Mononuclear cell (primary cell): ENCODE data around the gene ZSWIM6. TPM values are rescaled to one million over a fixed set of nuclear protein-coding genes. Genes with fewer than 3 reads are reported as not detected.
"Not testable (repeated sequence)": the region's sequence is repeated elsewhere in the genome, so short reads cannot be mapped to it uniquely, and the experiment has no call there.

ENCODE experiments used
- H3K27me3 ChIP-seq: 2 replicates; pipeline ENCODE4 v1.6.0; 2011; ENCODE audit warnings: low read length, control low read depth; ENCODE audit not compliant: insufficient read depth
- H3K4me1 ChIP-seq: 2 replicates; pipeline ENCODE4 v1.5.1; 2011; ENCODE audit warnings: mild to moderate bottlenecking, low read length, control low read depth; ENCODE audit not compliant: insufficient read depth
- H3K4me3 ChIP-seq: 2 replicates; pipeline ENCODE4 v1.5.1; 2011; ENCODE audit warnings: mild to moderate bottlenecking, low read length, moderate library complexity
- H3K9me3 ChIP-seq: 2 replicates; pipeline ENCODE4 v1.5.1; 2011; ENCODE audit warnings: low read depth, mild to moderate bottlenecking, control low read depth, low read length
- total RNA-seq: library from RNA; depleted of rRNA; stranded (reverse); fragments of >200 nt; gene quantifications from one replicate; pipeline ENCODE4 v1.2.3, GENCODE V29; 2012

Gene ZSWIM6
- total RNA-seq, 1 donor: 4.9 TPM

DNA sequence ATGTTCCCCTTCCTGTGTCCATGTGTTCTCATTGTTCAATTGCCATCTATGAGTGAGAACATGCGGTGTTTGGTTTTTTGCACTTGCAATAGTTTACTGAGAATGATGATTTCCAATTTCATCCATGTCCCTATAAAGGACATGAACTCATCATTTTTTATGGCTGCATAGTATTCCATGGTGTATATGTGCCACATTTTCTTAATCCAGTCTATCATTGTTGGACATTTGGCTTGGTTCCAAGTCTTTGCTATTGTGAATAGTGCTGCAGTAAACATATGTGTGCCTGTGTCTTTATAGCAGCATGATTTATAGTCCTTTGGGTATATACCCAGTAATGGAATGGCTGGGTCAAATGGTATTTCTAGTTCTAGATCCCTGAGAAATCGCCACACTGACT lies 81.1 kb downstream of the ZSWIM6 start:
- H3K9me3 ChIP-seq, H3K4me3 ChIP-seq, H3K27me3 ChIP-seq: not testable (repeated sequence)
- peaks cover 29% of the 10 kb centered on the region for H3K4me1 ChIP-seq

- Histone ChIP-seq H3K9me3 (no peaks in the 10 kb centered on the region), H3K4me3 (no peak overlapping the region), H3K27me3 (no peaks in the 10 kb centered on the region), H3K4me1 (peaks cover 17% of the 10 kb centered on the region)
Observed at GRCh38 chr5:61414806-61415205, 82.7 kb downstream of the ZSWIM6 start.

DNA sequence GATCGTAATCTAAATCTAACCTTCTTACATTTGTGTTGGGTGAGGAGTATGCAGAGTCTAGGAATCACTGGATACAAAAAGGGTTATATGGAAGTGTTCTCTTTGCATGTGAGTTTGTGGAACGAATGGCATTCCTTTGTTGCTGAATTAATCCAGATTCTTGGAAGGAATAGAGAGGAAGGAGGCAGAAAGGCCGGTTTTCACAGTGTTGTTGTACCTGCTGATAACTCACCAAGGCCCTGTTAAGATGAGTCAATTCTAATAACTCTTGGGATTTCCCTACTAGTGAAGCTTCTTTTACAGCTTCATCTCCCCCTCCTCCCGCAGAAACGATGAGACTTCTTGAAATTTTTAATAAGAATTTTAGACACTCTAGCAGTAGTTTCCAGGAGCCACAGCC lies 84.0 kb downstream of the ZSWIM6 start:
- H3K27me3 ChIP-seq: no peaks in the 10 kb centered on the region
- H3K4me3 ChIP-seq: no peak overlapping the region
- H3K9me3 ChIP-seq: no peaks in the 10 kb centered on the region
- H3K4me1 ChIP-seq: peaks cover 14% of the 10 kb centered on the region

- Histone ChIP-seq H3K4me3 (no peak overlapping the region), H3K4me1 (peaks cover 14% of the 10 kb centered on the region), H3K27me3 (no peaks in the 10 kb centered on the region), H3K9me3 (no peaks in the 10 kb centered on the region)
Observed at GRCh38 chr5:61416420-61416819, 84.4 kb downstream of the ZSWIM6 start.

DNA sequence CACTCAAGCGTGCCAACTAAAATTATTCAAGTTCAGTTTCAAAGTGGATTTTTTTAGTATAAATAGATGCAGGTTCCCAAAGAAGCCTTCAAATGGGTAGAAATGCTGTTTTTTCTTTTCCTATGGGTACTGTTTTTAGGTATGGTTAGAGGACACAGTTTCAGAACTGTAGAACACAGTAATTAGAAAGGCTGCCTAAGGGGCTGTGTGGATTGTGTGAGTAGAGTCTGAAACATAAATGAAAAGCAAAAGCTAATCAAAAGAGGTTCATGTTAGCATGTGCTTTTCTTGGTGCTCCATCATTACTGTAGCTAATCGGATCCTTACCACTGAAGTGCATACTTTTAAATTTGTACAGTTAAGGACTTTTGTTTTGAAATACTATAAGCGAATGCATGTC lies 85.3 kb downstream of the ZSWIM6 start:
- no peaks in the 10 kb centered on the region for H3K9me3 ChIP-seq
- no peak overlapping the region for H3K4me3 ChIP-seq
- H3K4me1 ChIP-seq: peaks cover 14% of the 10 kb centered on the region
- no peaks in the 10 kb centered on the region for H3K27me3 ChIP-seq

DNA sequence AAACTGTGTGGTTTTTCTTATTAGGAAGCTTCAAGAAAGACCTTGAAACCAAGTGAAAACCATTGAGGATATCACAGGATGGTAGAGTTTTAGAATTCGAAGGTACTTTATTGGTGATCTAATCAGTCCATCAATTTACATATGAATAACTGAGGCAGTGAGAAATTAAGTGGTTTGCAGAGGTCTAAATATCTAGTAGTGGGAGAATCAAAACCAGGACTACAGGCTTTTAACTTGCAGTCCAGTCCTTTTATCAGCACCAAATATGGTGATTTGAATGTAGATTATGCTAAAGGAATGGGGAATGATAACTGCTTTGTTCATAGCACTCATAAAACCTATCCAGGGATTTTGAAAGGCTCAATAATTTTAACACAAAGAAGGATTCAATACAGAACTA lies 85.8 kb downstream of the ZSWIM6 start:
- no peak overlapping the region for H3K4me3 ChIP-seq
- no peaks in the 10 kb centered on the region for H3K9me3 ChIP-seq
- peaks cover 14% of the 10 kb centered on the region for H3K4me1 ChIP-seq
- no peaks in the 10 kb centered on the region for H3K27me3 ChIP-seq

GRCh38 chr5:61419106-61419505 lies 87.0 kb downstream of the ZSWIM6 start:
- Histone ChIP-seq H3K4me1 (peaks cover 17% of the 10 kb centered on the region), H3K27me3 (no peaks in the 10 kb centered on the region), H3K9me3 (no peaks in the 10 kb centered on the region), H3K4me3 (no peak overlapping the region)

GRCh38 chr5:61420016-61420415 lies 88.0 kb downstream of the ZSWIM6 start:
- Histone ChIP-seq H3K4me1 (peaks cover 8% of the 10 kb centered on the region), H3K9me3 (no peaks in the 10 kb centered on the region), H3K27me3 (no peaks in the 10 kb centered on the region), H3K4me3 (no peak overlapping the region)

DNA sequence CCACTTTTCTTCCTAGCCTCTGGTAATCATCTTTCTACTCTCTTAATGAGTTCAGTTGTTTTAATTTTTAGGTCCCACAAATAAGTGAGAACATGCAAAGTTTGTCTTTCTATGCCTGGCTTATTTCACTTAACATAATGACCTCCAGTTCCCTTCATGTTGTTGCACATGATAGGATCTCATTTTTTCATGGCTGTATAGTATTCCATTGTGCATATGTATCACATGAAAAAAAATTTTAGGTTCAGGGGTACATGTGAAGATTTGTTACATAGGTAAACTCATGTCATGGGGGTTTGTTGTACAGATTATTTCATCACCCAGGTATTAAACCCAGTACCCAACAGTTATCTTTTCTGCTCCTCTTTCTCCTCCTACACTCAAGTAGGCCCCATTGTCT lies 89.2 kb downstream of the ZSWIM6 start:
- H3K9me3 ChIP-seq, H3K27me3 ChIP-seq, H3K4me1 ChIP-seq, H3K4me3 ChIP-seq: not testable (repeated sequence)

GRCh38 chr5:61423487-61424145 lies 91.6 kb downstream of the ZSWIM6 start:
- Histone ChIP-seq H3K9me3 (no peaks in the 10 kb centered on the region), H3K27me3 (no peaks in the 10 kb centered on the region)

DNA sequence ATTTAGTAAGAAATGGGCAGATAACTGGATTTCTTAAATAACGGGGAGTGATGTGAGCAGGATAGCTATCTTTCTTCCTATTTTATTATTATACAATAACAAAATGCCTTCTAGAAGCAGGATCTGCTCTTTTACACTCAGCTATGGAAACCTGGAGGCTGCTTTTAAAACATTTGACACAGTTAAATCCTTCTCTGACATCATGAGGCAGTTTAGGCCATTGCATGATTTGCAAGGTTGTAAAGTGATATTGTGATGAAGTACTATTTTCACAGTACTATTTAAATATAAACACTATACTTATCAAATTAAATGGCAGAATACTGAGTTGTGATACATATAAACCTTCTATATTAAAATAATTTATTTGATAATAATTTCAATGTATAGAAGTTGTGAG lies 93.9 kb downstream of the ZSWIM6 start:
- H3K9me3 ChIP-seq: no peaks in the 10 kb centered on the region
- H3K4me1 ChIP-seq: peaks cover 7% of the 10 kb centered on the region
- no peak overlapping the region for H3K4me3 ChIP-seq
- no peaks in the 10 kb centered on the region for H3K27me3 ChIP-seq

More at GRCh38 chr5:61423487-61424145, 91.6 kb downstream of the ZSWIM6 start:
- peaks cover 7% of the 10 kb centered on the region for H3K4me1 ChIP-seq
- H3K4me3 ChIP-seq: no peak overlapping the region

GRCh38 chr5:61429906-61430305 lies 97.8 kb downstream of the ZSWIM6 start:
- H3K27me3 ChIP-seq: no peaks in the 10 kb centered on the region
- no peaks in the 10 kb centered on the region for H3K4me1 ChIP-seq
- no peaks in the 10 kb centered on the region for H3K9me3 ChIP-seq
- no peak overlapping the region for H3K4me3 ChIP-seq

- Histone ChIP-seq H3K9me3 (no peaks in the 10 kb centered on the region), H3K4me1 (no peaks in the 10 kb centered on the region), H3K4me3 (no peak overlapping the region), H3K27me3 (no peaks in the 10 kb centered on the region)
Observed at GRCh38 chr5:61431923-61432620, 100.0 kb downstream of the ZSWIM6 start.

DNA sequence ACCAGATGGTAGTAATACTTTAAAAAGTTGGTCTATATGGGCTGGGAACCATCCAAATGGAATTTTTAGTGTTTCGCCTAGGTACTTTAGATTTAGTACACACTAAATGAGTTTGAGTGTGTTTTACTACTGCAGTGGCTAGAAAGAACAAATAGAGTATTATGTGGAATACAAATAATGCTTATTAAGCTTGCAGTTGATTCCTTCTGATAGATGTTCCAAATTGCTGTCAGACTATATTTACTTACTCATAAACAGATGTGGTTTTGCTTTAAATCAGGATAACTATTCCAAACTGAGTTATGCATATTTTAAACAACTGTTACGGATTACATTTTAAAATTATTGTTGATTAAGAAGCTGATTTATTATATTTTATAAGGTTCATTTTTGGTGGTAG lies 103.3 kb downstream of the ZSWIM6 start:
- Histone ChIP-seq H3K4me1 (no peaks in the 10 kb centered on the region), H3K9me3 (peaks cover 5% of the 10 kb centered on the region), H3K27me3 (no peaks in the 10 kb centered on the region), H3K4me3 (no peak overlapping the region)

DNA sequence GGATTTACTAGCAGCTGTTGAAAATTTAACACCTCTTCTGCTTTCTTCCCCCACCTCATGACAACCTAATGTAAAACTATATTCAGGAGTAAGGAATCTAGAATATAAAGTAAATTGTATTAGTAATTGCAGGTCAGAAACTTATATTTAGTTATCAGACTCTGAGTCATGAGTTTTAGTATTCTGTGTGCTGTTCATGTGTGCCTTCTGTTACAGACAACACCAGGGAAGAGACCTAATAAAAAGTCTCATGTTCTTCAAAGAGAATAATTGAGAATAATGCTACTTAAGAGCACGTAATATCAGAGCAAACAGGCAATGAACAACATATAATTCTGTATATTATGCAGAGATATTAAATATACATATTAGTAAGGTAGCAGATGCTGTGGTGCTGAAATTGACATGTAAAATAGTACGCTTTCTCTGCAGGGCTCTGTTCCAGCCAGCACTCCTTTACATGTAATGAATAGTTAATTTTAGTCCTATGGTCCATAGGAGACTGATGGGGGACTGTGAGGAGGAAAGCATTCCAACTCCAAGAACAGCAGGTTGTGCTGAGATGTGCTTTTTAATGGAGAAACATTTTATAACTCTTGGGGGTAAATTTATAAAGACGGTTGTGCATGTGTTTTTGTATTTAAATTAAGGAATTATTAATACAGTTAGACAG lies 106.4 kb downstream of the ZSWIM6 start:
- Histone ChIP-seq H3K4me3 (no peak overlapping the region), H3K4me1 (no peaks in the 10 kb centered on the region), H3K9me3 (peaks cover 36% of the 10 kb centered on the region), H3K27me3 (no peaks in the 10 kb centered on the region)
